ENCODE measurements around the gene DLG5.
A peak's percentile ranks its signal among the peaks of the same experiment; 100 is the strongest.

DLG5 gene

GRCh38 chr10:77875730-77876129 lies 50.8 kb downstream of the DLG5 start:
- Histone ChIP-seq H3K36me3 (replicated peaks; ENCODE audit: low read depth, low read length) (no peaks in the 10 kb centered on the region), H3K4me3 (ENCODE audit: low read length) (no peak overlapping the region), H3K9me3 (ENCODE audit: insufficient read depth, low read length) (no peaks in the 10 kb centered on the region), H4K20me1 (ENCODE audit: insufficient read depth, low read length) (no peaks in the 10 kb centered on the region), H3K9ac (ENCODE audit: low read length) (no peak overlapping the region), H3K4me2 (ENCODE audit: low read length) (no peak overlapping the region), H3K79me2 (ENCODE audit: low read length) (no peaks in the 10 kb centered on the region), H3K27ac (ENCODE audit: low read length) (no peak overlapping the region), H2AFZ (ENCODE audit: low read depth, low read length) (no peak overlapping the region), H3K4me1 (ENCODE audit: low read length) (peaks cover 21% of the 10 kb centered on the region), H3K27me3 (ENCODE audit: low read depth, low read length) (no peaks in the 10 kb centered on the region)
- TF ChIP-seq CTCF (IDR thresholded peaks at IDR 0.05; ENCODE audit: low read depth, low read length) (no peak), EZH2phosphoT487 (IDR thresholded peaks at IDR 0.05; ENCODE audit: low read depth) (no peak)

- no peak overlapping the region for H2AFZ ChIP-seq (ENCODE audit: low read depth, low read length)
- TF ChIP-seq CTCF (IDR thresholded peaks at IDR 0.05; ENCODE audit: low read depth, low read length) = no peak
- TF ChIP-seq EZH2phosphoT487 (IDR thresholded peaks at IDR 0.05; ENCODE audit: low read depth) = no peak
- peaks cover 21% of the 10 kb centered on the region for H3K4me1 ChIP-seq (ENCODE audit: low read length)
- no peaks in the 10 kb centered on the region for H4K20me1 ChIP-seq (ENCODE audit: insufficient read depth, low read length)
- no peaks in the 10 kb centered on the region for H3K79me2 ChIP-seq (ENCODE audit: low read length)
- H3K4me2 ChIP-seq (ENCODE audit: low read length) = no peak overlapping the region
- H3K4me3 ChIP-seq (ENCODE audit: low read length) = no peak overlapping the region
- H3K27ac ChIP-seq (ENCODE audit: low read length) = no peak overlapping the region
- H3K9ac ChIP-seq (ENCODE audit: low read length) = no peak overlapping the region
- H3K36me3 ChIP-seq (replicated peaks; ENCODE audit: low read depth, low read length) = no peaks in the 10 kb centered on the region
- H3K9me3 ChIP-seq (ENCODE audit: insufficient read depth, low read length) = no peaks in the 10 kb centered on the region
- no peaks in the 10 kb centered on the region for H3K27me3 ChIP-seq (ENCODE audit: low read depth, low read length)
Observed at GRCh38 chr10:77874872-77875271, 51.7 kb downstream of the DLG5 start.

- H3K4me3 ChIP-seq (ENCODE audit: low read length) = peak overlapping the region; percentile 37
- no peaks in the 10 kb centered on the region for H3K9me3 ChIP-seq (ENCODE audit: insufficient read depth, low read length)
- peak overlapping the region; percentile 73 for H2AFZ ChIP-seq (ENCODE audit: low read depth, low read length)
- no peaks in the 10 kb centered on the region for H3K36me3 ChIP-seq (replicated peaks; ENCODE audit: low read depth, low read length)
- H3K4me1 ChIP-seq (ENCODE audit: low read length) = peaks cover 21% of the 10 kb centered on the region
- H3K4me2 ChIP-seq (ENCODE audit: low read length) = peak overlapping the region; percentile 63
- H3K79me2 ChIP-seq (ENCODE audit: low read length) = no peaks in the 10 kb centered on the region
- H3K27me3 ChIP-seq (ENCODE audit: low read depth, low read length) = no peaks in the 10 kb centered on the region
- H4K20me1 ChIP-seq (ENCODE audit: insufficient read depth, low read length) = no peaks in the 10 kb centered on the region
- no peak for TF ChIP-seq EZH2phosphoT487 (IDR thresholded peaks at IDR 0.05; ENCODE audit: low read depth)
- no peak for TF ChIP-seq CTCF (IDR thresholded peaks at IDR 0.05; ENCODE audit: low read depth, low read length)
- peak overlapping the region; percentile 42 for H3K27ac ChIP-seq (ENCODE audit: low read length)
- peak overlapping the region; percentile 38; the same call in 1 of the 2 replicates for H3K9ac ChIP-seq (ENCODE audit: low read length)
Observed at GRCh38 chr10:77873536-77874380, 52.8 kb downstream of the DLG5 start.

GRCh38 chr10:77872947-77873535 lies 53.5 kb downstream of the DLG5 start:
- H3K27me3 ChIP-seq (ENCODE audit: low read depth, low read length) = no peaks in the 10 kb centered on the region
- no peak for TF ChIP-seq CTCF (IDR thresholded peaks at IDR 0.05; ENCODE audit: low read depth, low read length)
- H3K4me3 ChIP-seq (ENCODE audit: low read length) = no peak overlapping the region
- H2AFZ ChIP-seq (ENCODE audit: low read depth, low read length) = no peak overlapping the region
- H3K4me2 ChIP-seq (ENCODE audit: low read length) = peak overlapping the region; percentile 63; the same call in 1 of the 2 replicates
- no peaks in the 10 kb centered on the region for H4K20me1 ChIP-seq (ENCODE audit: insufficient read depth, low read length)
- H3K9ac ChIP-seq (ENCODE audit: low read length) = no peak overlapping the region
- H3K4me1 ChIP-seq (ENCODE audit: low read length) = peaks cover 19% of the 10 kb centered on the region
- no peaks in the 10 kb centered on the region for H3K79me2 ChIP-seq (ENCODE audit: low read length)
- no peak overlapping the region for H3K27ac ChIP-seq (ENCODE audit: low read length)
- H3K36me3 ChIP-seq (replicated peaks; ENCODE audit: low read depth, low read length) = no peaks in the 10 kb centered on the region
- H3K9me3 ChIP-seq (ENCODE audit: insufficient read depth, low read length) = no peaks in the 10 kb centered on the region

Measured in OCI-LY3 (cell line).